LNCAP (cell line): ENCODE measurements around the gene LSS.

Experiments used
- CTCF ChIP-seq: fragments of 450-650 bp; IDR thresholded peaks from 2 replicates; pipeline ENCODE4 v1.5.1; 2017; ENCODE audit warnings: mild to moderate bottlenecking

Gene LSS

GRCh38 chr21:46163380-46163779 is 65.2 kb downstream of the LSS start:
- TF ChIP-seq CTCF, result no peak

- no peak for TF ChIP-seq CTCF
Observed at GRCh38 chr21:46161633-46162592, 66.7 kb downstream of the LSS start.

GRCh38 chr21:46160907-46161632 is 67.5 kb downstream of the LSS start:
- TF ChIP-seq CTCF, result no peak

- TF ChIP-seq CTCF, result no peak
Observed at GRCh38 chr21:46160657-46160906, 68.0 kb downstream of the LSS start.

GRCh38 chr21:46159841-46160656 is 68.5 kb downstream of the LSS start:
- TF ChIP-seq CTCF, result no peak

- TF ChIP-seq CTCF, result no peak
Observed at GRCh38 chr21:46159390-46159789, 69.2 kb downstream of the LSS start.

GRCh38 chr21:46158666-46159300 is 69.8 kb downstream of the LSS start:
- no peak for TF ChIP-seq CTCF
